ENCODE data around the gene FLNC.

FLNC gene

GRCh38 chr7:128863433-128863989, 33.3 kb downstream of the FLNC start:
- peak overlapping the region; percentile 68 for H3K4me3 ChIP-seq
- H3K36me3 ChIP-seq (replicated peaks), result peaks cover 10% of the 10 kb centered on the region
- peak; percentile 74 to 79 for DNase-seq (ENCODE audit: low spot score in 2 of 2)

DNA sequence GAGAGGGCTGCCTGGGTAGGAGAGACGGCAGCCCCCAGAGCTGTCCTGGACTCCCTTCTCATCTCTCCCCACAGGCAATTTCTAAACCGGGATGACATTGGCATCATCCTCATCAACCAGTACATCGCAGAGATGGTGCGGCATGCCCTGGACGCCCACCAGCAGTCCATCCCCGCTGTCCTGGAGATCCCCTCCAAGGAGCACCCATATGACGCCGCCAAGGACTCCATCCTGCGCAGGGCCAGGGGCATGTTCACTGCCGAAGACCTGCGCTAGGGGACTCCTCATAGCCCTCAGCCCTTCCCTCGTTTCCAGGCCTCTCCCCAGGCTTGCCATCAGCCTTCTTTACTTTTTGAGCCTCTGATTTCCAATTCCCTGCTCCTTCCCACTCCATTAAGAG, 35.1 kb downstream of the FLNC start:
- no peak overlapping the region for H3K4me3 ChIP-seq
- in situ Hi-C loops (cut with MboI; ENCODE audit: low sequenced_read_pairs), result no loop called here
- no peaks in the 10 kb centered on the region for H3K27me3 ChIP-seq (ENCODE audit: low read depth)
- H3K36me3 ChIP-seq (replicated peaks), result peaks cover 10% of the 10 kb centered on the region
- DNase-seq (ENCODE audit: low spot score in 2 of 2), result no peak
- no peaks in the 10 kb centered on the region for H3K9me3 ChIP-seq
- peaks cover 17% of the 10 kb centered on the region for H3K4me1 ChIP-seq

More at GRCh38 chr7:128863433-128863989, 33.3 kb downstream of the FLNC start:
- in situ Hi-C loops (cut with MboI; ENCODE audit: low sequenced_read_pairs), result no loop called here
- Histone ChIP-seq H3K9me3 (no peaks in the 10 kb centered on the region), H3K4me1 (peaks cover 8% of the 10 kb centered on the region), H3K27me3 (ENCODE audit: low read depth) (no peaks in the 10 kb centered on the region)

DNA sequence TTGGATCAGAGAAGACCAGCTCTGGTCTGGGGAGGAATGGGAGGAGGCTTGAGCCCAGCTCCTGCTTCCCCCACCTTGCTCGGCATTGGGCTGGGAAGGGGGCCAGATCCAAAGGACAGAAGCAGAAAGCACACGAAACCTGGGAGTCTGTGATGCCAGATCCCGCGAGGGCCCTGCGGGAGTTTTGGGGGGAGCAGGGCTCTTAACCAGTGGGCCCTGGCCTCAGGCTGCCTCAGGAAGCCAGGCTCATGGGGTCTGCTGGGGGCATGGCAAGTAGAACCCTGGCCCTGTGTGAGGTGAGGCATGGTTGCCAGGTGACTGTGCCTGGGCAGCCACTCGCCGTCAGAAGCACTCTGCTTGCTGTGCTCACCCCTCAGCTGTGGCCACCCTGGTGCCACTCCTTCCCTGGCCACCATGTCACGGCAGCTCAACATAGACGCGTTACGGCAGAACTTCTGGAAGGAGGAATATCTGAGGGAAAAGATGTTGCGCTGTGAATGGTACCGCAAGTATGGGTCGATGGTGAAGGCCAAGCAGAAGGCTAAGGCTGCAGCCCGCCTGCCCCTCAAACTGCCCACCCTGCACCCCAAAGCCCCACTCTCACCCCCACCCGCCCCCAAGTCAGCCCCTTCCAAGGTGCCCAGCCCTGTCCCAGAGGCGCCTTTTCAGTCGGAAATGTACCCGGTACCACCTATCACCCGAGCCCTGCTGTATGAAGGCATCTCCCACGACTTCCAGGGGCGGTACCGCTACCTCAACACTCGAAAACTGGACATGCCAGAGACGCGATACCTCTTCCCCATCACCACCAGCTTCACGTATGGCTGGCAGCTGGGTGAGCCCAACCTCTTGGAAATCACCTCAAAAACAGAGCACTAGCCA, 36.0 kb downstream of the FLNC start:
- DNase-seq (ENCODE audit: low spot score in 2 of 2), result no peak
- Histone ChIP-seq H3K9me3 (no peaks in the 10 kb centered on the region), H3K27me3 (ENCODE audit: low read depth) (no peaks in the 10 kb centered on the region), H3K4me3 (no peak overlapping the region), H3K4me1 (peaks cover 17% of the 10 kb centered on the region), H3K36me3 (replicated peaks) (peaks cover 10% of the 10 kb centered on the region)
- in situ Hi-C loops (cut with MboI; ENCODE audit: low sequenced_read_pairs), result no loop called here

DNA sequence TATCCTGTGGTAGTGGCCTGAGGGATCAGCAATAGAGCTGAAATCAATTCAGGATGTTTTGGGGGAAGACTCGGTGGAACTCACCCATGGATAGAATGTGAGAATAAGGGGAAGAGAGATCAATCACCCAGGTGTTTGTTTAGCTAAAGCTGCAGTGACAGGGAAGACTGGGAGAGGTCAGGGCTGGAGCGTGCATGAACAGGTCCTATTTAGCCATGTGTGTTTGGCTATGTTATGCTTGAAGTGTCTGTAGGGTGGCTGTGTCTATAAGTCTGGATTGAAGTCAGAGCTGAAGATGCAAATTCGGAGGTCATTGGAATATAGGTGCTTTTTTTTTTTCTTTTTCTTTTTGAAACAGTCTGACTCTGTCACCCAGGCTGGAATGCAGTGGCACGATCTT, 37.0 kb downstream of the FLNC start:
- in situ Hi-C loops (cut with MboI; ENCODE audit: low sequenced_read_pairs), result no loop called here
- no peaks in the 10 kb centered on the region for H3K9me3 ChIP-seq
- peaks cover 20% of the 10 kb centered on the region for H3K4me1 ChIP-seq
- no peak for DNase-seq (ENCODE audit: low spot score in 2 of 2)
- no peaks in the 10 kb centered on the region for H3K27me3 ChIP-seq (ENCODE audit: low read depth)
- H3K36me3 ChIP-seq (replicated peaks), result peaks cover 10% of the 10 kb centered on the region
- H3K4me3 ChIP-seq, result no peak overlapping the region

DNA sequence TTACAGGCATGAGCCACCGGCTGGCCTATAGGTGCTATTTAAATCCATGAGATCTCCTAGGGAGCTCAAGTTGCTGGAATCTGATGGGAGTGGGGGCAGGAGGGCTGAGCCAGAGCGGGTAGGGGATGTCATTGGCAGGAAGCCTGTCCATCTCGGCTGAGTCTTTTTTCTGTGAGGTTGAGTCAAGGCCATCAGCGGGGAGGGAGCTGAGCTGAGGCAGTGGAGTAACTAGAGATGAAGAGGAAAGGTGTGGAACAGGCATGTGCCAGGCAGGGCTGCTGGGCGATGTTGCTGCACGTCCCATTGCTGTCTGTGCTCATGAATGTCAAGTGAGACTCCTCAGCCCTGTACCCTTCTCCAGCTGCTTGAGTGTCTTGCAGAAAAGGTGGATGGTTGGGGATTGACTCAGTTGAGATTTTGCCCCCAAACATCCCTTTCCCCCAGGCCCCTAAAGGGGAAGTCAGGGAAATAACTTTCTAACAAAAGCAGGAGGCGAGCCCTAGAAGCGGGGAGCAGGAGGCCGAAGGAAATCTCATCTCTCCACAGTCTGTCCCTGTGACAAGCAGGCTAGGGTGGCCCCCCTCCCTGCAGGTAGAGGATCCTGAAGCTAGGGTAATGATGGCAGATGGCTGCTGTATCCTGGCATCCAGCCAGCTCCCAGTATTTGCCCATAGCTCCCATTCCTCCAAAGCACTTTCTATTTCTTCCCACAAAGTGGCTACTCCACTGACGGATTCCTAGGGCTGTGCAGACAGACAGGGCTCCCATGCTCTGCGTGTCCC, 37.8 kb downstream of the FLNC start:
- in situ Hi-C loops (cut with MboI; ENCODE audit: low sequenced_read_pairs), result no loop called here
- Histone ChIP-seq H3K9me3 (no peaks in the 10 kb centered on the region), H3K27me3 (ENCODE audit: low read depth) (no peaks in the 10 kb centered on the region), H3K4me1 (peaks cover 20% of the 10 kb centered on the region), H3K4me3 (no peak overlapping the region), H3K36me3 (replicated peaks) (peaks cover 10% of the 10 kb centered on the region)
- peak in 1 of 2 experiments; percentile 31 for DNase-seq (ENCODE audit: low spot score in 2 of 2)

DNA sequence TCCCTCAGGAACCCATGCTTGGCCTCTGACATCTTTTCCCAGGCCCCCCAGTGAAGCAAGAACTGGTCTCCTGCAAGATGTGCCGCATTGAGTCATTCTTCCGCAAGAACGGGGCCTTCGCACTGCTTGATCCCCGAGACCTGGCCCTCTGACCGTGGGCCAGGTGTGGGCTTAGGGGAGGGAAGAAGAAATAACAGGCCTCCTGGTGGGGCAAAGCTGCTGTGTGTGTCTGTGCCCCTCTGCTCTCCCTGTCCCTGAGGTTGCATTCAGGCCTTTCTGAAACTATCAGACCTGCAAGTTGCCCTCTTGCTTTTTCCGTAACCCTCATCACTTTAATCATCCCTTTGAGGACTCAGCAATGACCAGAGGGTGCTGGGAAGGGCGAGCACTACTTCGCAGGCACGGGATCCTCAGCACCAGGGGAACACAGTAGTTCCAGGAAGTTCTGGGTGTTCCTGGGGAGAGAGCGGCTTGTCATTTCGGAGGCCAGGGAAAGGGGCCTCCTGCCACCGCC, 38.5 kb downstream of the FLNC start:
- Histone ChIP-seq H3K27me3 (ENCODE audit: low read depth) (no peaks in the 10 kb centered on the region), H3K36me3 (replicated peaks) (peaks cover 10% of the 10 kb centered on the region), H3K4me3 (peak overlapping the region; percentile 39), H3K4me1 (peaks cover 19% of the 10 kb centered on the region), H3K9me3 (no peaks in the 10 kb centered on the region)
- no peak for DNase-seq (ENCODE audit: low spot score in 2 of 2)
- in situ Hi-C loops (cut with MboI; ENCODE audit: low sequenced_read_pairs), result no loop called here

GRCh38 chr7:128869138-128869943, 39.1 kb downstream of the FLNC start:
- H3K27me3 ChIP-seq (ENCODE audit: low read depth), result no peaks in the 10 kb centered on the region
- peaks cover 14% of the 10 kb centered on the region for H3K4me1 ChIP-seq
- no peaks in the 10 kb centered on the region for H3K9me3 ChIP-seq
- in situ Hi-C loops (cut with MboI; ENCODE audit: low sequenced_read_pairs), result no loop called here
- peak overlapping the region; percentile 39 for H3K4me3 ChIP-seq
- peaks cover 10% of the 10 kb centered on the region for H3K36me3 ChIP-seq (replicated peaks)
- peak; percentile 14 to 66 for DNase-seq (ENCODE audit: low spot score in 2 of 2)

DNA sequence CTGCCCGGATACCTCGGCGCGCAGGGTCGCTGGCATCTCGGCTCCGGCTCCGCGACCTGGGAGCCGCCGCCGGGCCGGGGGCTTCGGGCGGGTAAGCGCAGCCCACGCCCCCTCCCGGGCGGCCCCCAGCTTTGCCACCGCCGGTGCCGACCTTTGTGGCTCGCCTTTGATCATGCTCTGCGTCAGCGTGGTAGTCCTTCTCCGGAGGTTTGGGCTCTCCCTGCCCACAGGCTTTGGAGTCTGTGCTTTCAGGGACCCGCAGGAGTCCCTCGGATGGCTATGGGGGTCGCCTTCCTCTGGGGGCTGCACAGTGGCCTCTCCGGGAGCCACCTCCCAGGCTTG, 39.7 kb downstream of the FLNC start:
- Histone ChIP-seq H3K36me3 (replicated peaks) (peaks cover 9% of the 10 kb centered on the region), H3K4me3 (no peak overlapping the region; the same call in 1 of the 2 replicates), H3K4me1 (peaks cover 14% of the 10 kb centered on the region), H3K9me3 (no peaks in the 10 kb centered on the region), H3K27me3 (ENCODE audit: low read depth) (no peaks in the 10 kb centered on the region)
- in situ Hi-C loops (cut with MboI; ENCODE audit: low sequenced_read_pairs), result no loop called here
- no peak for DNase-seq (ENCODE audit: low spot score in 2 of 2)

DNA sequence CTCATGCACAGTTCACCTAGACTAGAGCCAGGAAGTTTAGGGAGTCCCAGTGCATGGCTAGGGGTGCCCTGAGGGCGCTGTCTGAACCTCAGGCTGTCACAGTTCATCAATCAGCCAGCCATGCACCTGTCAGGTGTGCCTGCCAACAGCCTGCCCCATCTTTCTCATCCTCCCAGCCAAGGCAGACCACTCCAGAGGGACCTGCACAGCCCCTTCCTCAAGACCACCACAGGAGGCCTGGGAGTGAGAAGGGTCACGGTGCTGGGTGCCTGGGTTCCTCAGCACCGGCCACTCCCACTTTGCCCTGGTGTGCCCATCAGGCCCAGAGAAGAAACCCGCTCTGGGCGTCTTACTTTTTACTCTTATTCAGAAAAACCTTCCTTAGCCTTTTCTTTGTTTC, 40.8 kb downstream of the FLNC start:
- H3K4me1 ChIP-seq, result peaks cover 14% of the 10 kb centered on the region
- no peaks in the 10 kb centered on the region for H3K9me3 ChIP-seq
- DNase-seq (ENCODE audit: low spot score in 2 of 2), result no peak
- H3K27me3 ChIP-seq (ENCODE audit: low read depth), result no peaks in the 10 kb centered on the region
- in situ Hi-C loops (cut with MboI; ENCODE audit: low sequenced_read_pairs), result no loop called here
- H3K36me3 ChIP-seq (replicated peaks), result no peaks in the 10 kb centered on the region; the same call in 1 of the 2 replicates
- H3K4me3 ChIP-seq, result no peak overlapping the region

DNA sequence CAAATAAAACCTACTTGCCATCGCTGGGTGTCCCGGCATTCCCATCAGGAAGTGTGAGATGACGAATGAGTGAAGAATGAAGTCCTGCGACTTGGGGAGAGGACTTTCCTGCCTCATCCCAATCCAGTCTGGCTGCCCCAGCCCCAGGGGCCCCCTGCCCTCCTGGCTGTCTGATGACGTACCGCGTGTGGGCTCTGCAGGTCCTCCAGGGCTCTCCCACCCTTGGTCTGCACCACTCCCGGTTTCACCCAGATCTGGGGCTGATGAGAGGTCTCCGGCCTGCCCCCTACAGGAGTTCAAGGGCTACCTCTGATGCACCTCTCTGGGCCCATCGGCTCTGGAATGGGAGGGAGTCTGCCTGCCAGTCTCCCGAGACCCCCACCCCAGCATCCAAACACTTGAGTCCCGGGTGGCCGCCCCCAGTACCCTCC, 42.2 kb downstream of the FLNC start:
- Histone ChIP-seq H3K9me3 (no peaks in the 10 kb centered on the region), H3K36me3 (replicated peaks) (no peaks in the 10 kb centered on the region; the same call in 1 of the 2 replicates), H3K27me3 (ENCODE audit: low read depth) (no peaks in the 10 kb centered on the region), H3K4me1 (peaks cover 14% of the 10 kb centered on the region), H3K4me3 (no peak overlapping the region)
- in situ Hi-C loops (cut with MboI; ENCODE audit: low sequenced_read_pairs), result no loop called here
- DNase-seq (ENCODE audit: low spot score in 2 of 2), result peak in 1 of 2 experiments; percentile 41

GRCh38 chr7:128873234-128873633, 43.0 kb downstream of the FLNC start:
- no peaks in the 10 kb centered on the region for H3K9me3 ChIP-seq
- DNase-seq (ENCODE audit: low spot score in 2 of 2), result no peak
- no peaks in the 10 kb centered on the region for H3K27me3 ChIP-seq (ENCODE audit: low read depth)
- H3K36me3 ChIP-seq (replicated peaks), result no peaks in the 10 kb centered on the region
- in situ Hi-C loops (cut with MboI; ENCODE audit: low sequenced_read_pairs), result no loop called here
- no peak overlapping the region for H3K4me3 ChIP-seq
- H3K4me1 ChIP-seq, result peaks cover 14% of the 10 kb centered on the region

DNA sequence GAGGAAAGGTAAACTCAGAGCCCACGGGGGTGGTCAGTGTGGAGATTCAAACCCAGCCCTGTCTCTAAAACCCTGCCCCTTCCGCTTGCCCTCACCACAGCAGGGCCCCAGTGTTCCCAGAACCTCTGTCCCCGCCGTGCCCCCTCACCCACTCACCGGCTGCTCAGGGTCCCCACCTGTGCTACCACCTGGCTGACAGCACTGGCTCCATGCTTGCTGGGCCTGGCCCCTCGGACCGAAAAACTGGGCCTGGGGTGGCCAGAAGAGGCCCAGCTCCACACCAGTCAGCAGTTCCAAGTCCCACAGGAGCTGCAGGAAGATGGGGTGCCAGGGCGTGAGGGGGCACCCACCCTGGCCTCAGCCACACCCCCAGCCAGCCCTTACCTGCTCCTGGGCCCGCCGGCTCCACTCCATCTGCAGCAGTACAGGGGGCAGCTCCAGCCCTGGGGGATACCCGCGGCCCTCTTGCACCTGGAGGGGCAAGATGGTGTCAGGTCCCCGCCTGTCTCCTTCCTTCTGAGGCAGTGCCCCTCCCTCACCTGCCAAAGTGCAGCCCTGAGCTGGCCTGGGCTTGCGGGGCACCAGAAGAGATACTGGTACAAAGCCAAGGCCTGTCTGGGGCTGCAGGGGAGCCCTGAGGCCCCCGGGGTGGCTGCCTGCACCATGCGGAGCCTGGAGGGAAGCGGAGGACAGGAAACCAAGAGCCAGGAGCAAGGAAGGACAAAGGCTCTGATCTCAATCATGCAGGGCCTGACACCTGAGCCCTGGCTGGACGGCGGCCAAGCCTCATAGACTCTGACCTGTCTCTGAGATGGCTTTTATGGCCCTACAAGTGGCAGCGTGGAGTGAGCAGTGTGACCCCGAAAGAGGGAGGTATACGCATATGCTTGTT, 44.2 kb downstream of the FLNC start:
- Histone ChIP-seq H3K4me1 (peaks cover 5% of the 10 kb centered on the region; the same call in 1 of the 2 replicates), H3K9me3 (no peaks in the 10 kb centered on the region), H3K27me3 (ENCODE audit: low read depth) (no peaks in the 10 kb centered on the region), H3K4me3 (no peak overlapping the region), H3K36me3 (replicated peaks) (no peaks in the 10 kb centered on the region)
- in situ Hi-C loops (cut with MboI; ENCODE audit: low sequenced_read_pairs), result loop anchor here (5.0 kb wide), 1 partner anchor 267 kb away; no protein-coding TSS in a partner anchor
- no peak for DNase-seq (ENCODE audit: low spot score in 2 of 2)
